HG02943 (cell line): ENCODE results near the gene FOXL3.
"Not testable (repeated sequence)": the region's sequence is repeated elsewhere in the genome, so short reads cannot be mapped to it uniquely, and the experiment has no call there.

Source experiments
- ATAC-seq: cut with Tn5 transposase; IDR thresholded peaks from one replicate; pipeline ENCODE4 v1.9.1; 2021; ENCODE audit warnings: mild to moderate bottlenecking, low read depth, moderate library complexity; ENCODE audit not compliant: unreplicated experiment

FOXL3 gene

GRCh38 chr7:254337-255037 is 35.5 kb upstream of the FOXL3 start:
- no peak for ATAC-seq

DNA sequence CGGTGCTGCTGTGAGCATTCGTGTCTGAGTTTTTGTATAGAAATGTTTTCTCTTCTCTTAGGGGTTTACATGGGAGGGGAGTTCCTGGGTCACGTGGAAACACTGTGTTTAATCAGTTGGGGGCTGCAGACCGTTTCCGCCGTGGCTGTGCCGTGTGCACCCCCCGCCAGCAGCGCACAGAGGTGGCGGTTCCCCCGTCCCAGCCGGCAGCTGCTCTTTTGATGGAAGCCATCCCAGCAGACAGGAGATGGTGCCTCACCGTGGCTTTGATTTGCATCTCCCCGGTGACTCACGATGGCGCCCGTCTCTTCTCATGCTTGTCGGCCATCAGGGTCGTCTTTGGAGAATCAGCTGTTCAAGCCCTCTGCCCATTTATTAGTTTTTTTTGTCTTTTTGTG is 34.9 kb upstream of the FOXL3 start:
- no peak for ATAC-seq

- no peak for ATAC-seq
These were observed 34.1 kb upstream of the FOXL3 start for GRCh38 chr7:255721-256361.

DNA sequence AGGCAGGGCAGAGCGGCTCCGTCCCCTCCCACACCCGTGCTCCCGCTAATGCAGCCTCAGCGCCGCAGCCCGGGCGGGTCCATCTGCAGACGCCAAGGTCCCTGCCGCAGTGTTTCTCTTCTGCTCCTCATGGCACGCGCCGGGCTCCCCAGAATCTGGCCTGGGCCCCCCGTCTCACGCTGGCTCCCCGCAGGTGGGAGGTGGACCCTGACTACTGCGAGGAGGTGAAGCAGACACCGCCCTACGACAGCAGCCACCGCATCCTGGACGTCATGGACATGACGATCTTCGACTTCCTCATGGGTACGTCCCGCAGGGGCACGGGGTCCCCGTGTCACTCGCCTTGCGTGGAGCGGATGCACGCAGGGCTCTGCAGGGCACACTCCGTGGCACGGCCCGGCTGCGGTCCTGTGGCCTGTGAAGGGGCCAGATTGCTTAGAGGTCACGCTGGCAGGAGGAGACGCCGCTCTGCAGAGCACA is 33.5 kb upstream of the FOXL3 start:
- no peak for ATAC-seq

GRCh38 chr7:256981-257646 is 32.9 kb upstream of the FOXL3 start:
- ATAC-seq: no peak

DNA sequence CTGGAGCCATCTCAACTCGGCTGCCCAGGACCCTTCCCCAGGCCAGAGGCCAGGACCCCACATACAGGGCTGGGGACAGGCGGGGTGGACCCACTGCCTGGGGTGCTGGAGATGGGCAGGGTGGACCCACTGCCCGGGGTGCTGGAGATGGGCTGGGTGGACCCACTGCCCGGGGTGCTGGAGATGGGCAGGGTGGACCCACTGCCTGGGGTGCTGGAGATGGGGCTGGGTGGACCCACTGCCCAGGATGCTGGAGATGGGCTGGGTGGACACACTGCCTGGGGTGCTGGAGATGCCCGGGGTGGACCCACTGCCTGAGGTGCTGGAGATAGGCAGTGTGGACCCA is 32.4 kb upstream of the FOXL3 start:
- ATAC-seq: no peak

GRCh38 chr7:258476-259190 is 31.3 kb upstream of the FOXL3 start:
- ATAC-seq: no peak

DNA sequence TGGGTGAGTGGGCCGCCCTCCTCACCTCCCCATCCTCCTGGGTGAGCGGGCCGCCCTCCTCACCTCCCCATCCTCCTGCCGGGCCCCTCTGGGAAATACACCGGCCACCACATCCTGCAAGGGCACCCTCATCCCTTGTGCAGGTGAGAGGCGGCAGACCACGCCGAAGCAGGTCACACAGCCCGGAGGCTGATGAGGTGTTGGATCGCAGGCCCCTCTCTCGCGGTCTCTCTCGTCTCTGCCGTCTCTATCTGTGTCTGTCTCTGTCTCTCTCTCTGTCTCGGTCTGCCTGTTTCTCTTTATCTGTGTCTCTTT is 30.8 kb upstream of the FOXL3 start:
- ATAC-seq: no peak

DNA sequence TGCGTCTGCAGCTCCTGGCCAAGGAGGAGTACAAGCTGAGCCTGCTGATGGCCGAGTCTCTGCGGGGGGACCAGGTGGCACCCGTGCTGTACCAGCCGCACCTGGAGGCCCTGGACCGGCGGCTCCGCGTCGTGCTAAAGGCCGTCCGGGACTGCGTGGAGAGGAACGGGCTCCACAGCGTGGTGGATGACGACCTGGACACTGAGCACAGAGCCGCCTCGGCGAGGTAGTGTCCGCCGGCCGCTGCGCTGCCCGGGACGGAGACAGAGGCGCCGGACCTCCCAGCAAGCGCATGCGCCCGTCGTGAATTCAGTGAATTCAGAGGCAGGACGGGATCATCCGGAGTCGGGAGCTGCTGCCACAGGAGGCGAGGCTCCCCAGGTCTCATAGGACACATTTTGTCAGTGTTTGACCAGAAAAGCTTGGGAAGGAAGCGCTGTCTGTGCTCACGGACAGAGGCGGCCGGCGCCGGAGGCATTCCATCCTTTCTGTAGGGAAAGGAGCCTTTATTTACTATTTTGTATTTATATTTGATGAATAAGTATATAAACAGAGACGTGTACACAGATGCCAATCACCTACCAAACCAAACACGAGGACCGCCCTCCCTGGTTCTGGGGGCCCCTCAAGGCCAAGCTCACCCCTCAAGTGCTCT is 30.1 kb upstream of the FOXL3 start:
- no peak for ATAC-seq

- no peak for ATAC-seq
These were observed 29.3 kb upstream of the FOXL3 start for GRCh38 chr7:260441-261281.

GRCh38 chr7:261341-262250 is 28.4 kb upstream of the FOXL3 start:
- no peak for ATAC-seq

DNA sequence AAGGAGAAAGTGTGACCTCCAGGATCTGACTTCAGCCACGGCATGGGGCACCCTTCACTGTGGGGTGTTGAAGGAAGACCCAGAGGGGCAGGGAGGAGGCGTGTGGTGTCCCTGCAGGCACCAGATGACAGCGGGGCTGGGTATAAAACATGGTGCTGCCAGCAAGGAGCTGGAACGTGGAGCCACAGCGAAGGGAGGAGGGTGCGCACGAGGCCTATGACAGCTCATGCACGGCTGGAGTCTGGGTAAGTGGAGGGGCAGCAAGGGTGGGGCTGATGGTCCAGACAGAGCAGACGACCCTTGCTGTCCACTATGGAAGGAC is 27.8 kb upstream of the FOXL3 start:
- ATAC-seq: no peak

DNA sequence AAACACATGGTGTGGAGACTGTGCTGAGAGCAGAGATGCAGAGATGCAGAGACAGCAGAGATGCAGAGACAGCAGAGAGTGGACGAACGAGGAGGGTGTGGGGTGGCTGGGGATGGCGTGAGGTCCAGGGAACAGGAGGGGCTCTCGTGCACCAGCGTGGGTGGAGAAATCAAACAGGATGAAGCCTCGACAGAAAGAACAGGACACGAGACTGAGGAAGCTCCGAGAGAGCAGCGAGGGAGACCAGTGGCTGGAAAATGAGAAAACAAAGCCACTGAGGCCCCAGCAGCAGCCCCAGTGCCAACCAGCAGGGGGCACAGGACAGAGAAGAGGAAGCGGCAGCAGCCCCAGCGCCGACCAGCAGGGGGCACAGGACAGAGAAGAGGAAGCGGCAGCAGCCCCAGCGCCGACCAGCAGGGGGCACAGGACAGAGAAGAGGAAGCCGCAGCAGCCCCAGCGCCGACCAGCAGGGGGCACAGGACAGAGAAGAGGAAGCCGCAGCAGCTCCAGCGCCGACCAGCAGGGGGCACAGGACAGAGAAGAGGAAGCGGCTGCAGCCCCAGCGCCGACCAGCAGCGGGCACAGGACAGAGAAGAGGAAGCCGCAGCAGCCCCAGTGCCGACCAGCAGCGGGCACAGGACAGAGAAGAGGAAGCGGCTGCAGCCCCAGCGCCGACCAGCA is 27.2 kb upstream of the FOXL3 start:
- not testable (repeated sequence) for ATAC-seq

- ATAC-seq: not testable (repeated sequence)
These were observed 26.3 kb upstream of the FOXL3 start for GRCh38 chr7:263483-264351.

DNA sequence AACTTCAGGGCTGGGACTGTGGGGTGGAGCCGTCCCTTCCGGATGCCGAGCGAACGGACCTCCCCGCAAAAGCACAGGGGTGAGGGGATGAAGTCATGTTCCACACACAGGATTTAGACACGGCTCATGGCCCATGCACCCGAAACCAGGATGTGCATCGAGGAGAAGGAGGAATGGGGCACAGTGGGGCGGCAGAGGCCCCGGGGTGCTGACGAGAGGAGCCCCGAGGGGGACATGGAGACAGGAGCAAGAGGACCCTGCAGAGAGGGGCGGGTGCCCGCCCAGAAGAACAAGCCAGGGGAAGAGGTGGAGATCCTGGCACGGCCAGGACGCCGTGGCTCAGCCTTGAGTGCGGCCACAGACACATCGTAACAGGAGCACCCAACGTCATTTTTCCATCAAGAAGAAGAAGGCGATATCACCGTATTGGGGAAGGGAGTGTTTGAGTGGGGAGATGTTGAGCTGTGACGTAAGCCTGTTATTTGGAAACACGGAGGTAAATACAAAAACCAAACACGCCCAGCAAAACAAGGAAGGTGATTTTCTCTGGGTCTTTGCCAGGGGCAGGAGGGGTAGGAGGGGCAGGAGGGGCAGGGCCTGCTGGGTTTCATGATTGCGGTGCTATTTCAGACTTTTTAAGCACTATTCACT is 25.3 kb upstream of the FOXL3 start:
- no peak for ATAC-seq

GRCh38 chr7:265192-265997 is 24.6 kb upstream of the FOXL3 start:
- no peak for ATAC-seq
